H1 (cell line): ENCODE data around the gene MAPK14. TPM values are rescaled to one million over a fixed set of nuclear protein-coding genes. Genes with fewer than 3 reads are reported as not detected.

ENCODE experiments used
- CTCF ChIA-PET: fragments of 300-600 bp; sonication (Branson Sonifier 250); formaldehyde crosslinking; loops from one replicate; lab custom pipeline; 2021; ENCODE audit not compliant: partially characterized antibody; lab: Charles Lee
- POLR2A ChIA-PET: fragments of 300-600 bp; sonication (Branson Sonifier 250); formaldehyde crosslinking; loops from one replicate; lab custom pipeline; 2021; ENCODE audit warnings: inconsistent platforms; ENCODE audit not compliant: partially characterized antibody; lab: Charles Lee
- DNase-seq, 2 experiments: peaks; one replicate each; pipeline versions ENCODE4 v3.0.0 to v3.0.0-alpha.2; 2010 to 2022; ENCODE audit warnings: low spot score in 2 of 2, low read depth in 1 of 2, mixed read lengths in 1 of 2
- FAIRE-seq: peaks from 2 replicates; lab custom pipeline; 2011; peaks lifted over from hg19 to GRCh38; lab: Jason Lieb, UNC
- H2AFZ ChIP-seq: 2 replicates; pipeline ENCODE4 v1.8.1; 2012; ENCODE audit warnings: low read length, inconsistent platforms
- H2AK5ac ChIP-seq: 2 replicates; pipeline ENCODE4 v1.6.1; 2013; ENCODE audit warnings: low read depth, low read length
- H2BK120ac ChIP-seq: replicated peaks from 2 replicates; pipeline ENCODE3; 2013; ENCODE audit warnings: low read depth, low read length, inconsistent platforms
- H2BK12ac ChIP-seq: 2 replicates; pipeline ENCODE4 v1.6.1; 2013; ENCODE audit warnings: low read depth, low read length
- H2BK15ac ChIP-seq: 2 replicates; pipeline ENCODE4 v1.6.1; 2013; ENCODE audit warnings: low read length
- H2BK20ac ChIP-seq: 2 replicates; pipeline ENCODE4 v1.6.1; 2013; ENCODE audit warnings: low read length
- H2BK5ac ChIP-seq: 2 replicates; pipeline ENCODE4 v1.6.1; 2013; ENCODE audit warnings: low read depth, low read length
- H3K14ac ChIP-seq: 2 replicates; pipeline ENCODE4 v1.6.1; 2013; ENCODE audit warnings: inconsistent platforms; ENCODE audit not compliant: insufficient read length
- H3K18ac ChIP-seq: 2 replicates; pipeline ENCODE4 v1.6.1; 2013; ENCODE audit warnings: low read length; ENCODE audit errors: extremely low read depth
- H3K23ac ChIP-seq: 2 replicates; pipeline ENCODE4 v1.6.1; 2013; ENCODE audit warnings: inconsistent platforms; ENCODE audit not compliant: insufficient read length
- H3K23me2 ChIP-seq: 2 replicates; pipeline ENCODE4 v1.6.1; 2013; ENCODE audit warnings: low read depth, low read length
- H3K27ac ChIP-seq: 2 replicates; pipeline ENCODE4 v1.6.1; 2011; ENCODE audit warnings: low read depth, low read length, inconsistent platforms
- H3K27me3 ChIP-seq, 4 experiments: replicated peaks in 1 of 4; 1 replicate in 1 of 4; 2 replicates in 3 of 4; pipeline versions ENCODE4 v1.6.1 to v1.8.1; 2011 to 2013; ENCODE audit warnings: low read length in 3 of 4, mild to moderate bottlenecking in 3 of 4, inconsistent platforms in 2 of 4, mixed read lengths in 2 of 4, moderate library complexity in 1 of 4; ENCODE audit not compliant: control insufficient read depth in 3 of 4, insufficient read depth in 3 of 4; ENCODE audit errors: extremely low read depth in 1 of 4
- H3K36me3 ChIP-seq, 4 experiments: 2 replicates each; pipeline versions ENCODE4 v1.6.1 to v1.8.1; 2011 to 2013; ENCODE audit warnings: mild to moderate bottlenecking in 4 of 4, low read length in 3 of 4, moderate library complexity in 2 of 4, control low read depth in 1 of 4, inconsistent platforms in 1 of 4; ENCODE audit not compliant: insufficient read depth in 4 of 4, control insufficient read depth in 2 of 4
- H3K4ac ChIP-seq: replicated peaks from 2 replicates; pipeline ENCODE3; 2013; ENCODE audit warnings: low read length, low read depth, mixed read lengths, inconsistent platforms; ENCODE audit not compliant: insufficient read length
- H3K4me1 ChIP-seq, 4 experiments: replicated peaks in 1 of 4; 1 replicate in 1 of 4; 2 replicates in 3 of 4; pipeline versions ENCODE4 v1.6.1 to v1.8.1; 2011 to 2013; ENCODE audit warnings: low read length in 3 of 4, inconsistent platforms in 2 of 4, mixed read lengths in 1 of 4; ENCODE audit not compliant: insufficient read depth in 4 of 4, control insufficient read depth in 3 of 4
- H3K4me2 ChIP-seq, 2 experiments: 2 replicates each; pipeline versions ENCODE4 v1.6.1 to v1.8.1; 2011 to 2013; ENCODE audit warnings: low read depth in 2 of 2, low read length in 2 of 2, control low read depth in 1 of 2, inconsistent platforms in 1 of 2, mild to moderate bottlenecking in 1 of 2; ENCODE audit not compliant: insufficient read depth in 1 of 2
- H3K4me3 ChIP-seq, 4 experiments: fragments of 200-600, 300-600 bp in 1 of 4; sonication (generic), shearing (Covaris generic), sonication (Bioruptor Twin) in 1 of 4; 2 replicates each; pipeline versions ENCODE4 v1.5.1 to v1.8.1; 2011 to 2016; ENCODE audit warnings: low read length in 4 of 4, low read depth in 3 of 4, control low read depth in 2 of 4, inconsistent platforms in 2 of 4, mild to moderate bottlenecking in 2 of 4, mixed read lengths in 1 of 4, moderate library complexity in 1 of 4; ENCODE audit not compliant: insufficient read depth in 2 of 4; ENCODE audit errors: extremely low read depth in 1 of 4
- H3K56ac ChIP-seq: replicated peaks from 2 replicates; pipeline ENCODE3; 2013; ENCODE audit warnings: low read depth, mild to moderate bottlenecking, mixed read lengths, low read length, inconsistent platforms; ENCODE audit not compliant: insufficient read length
- H3K79me1 ChIP-seq: 2 replicates; pipeline ENCODE4 v1.6.1; 2013; ENCODE audit warnings: low read depth, low read length, control low read depth
- H3K79me2 ChIP-seq, 2 experiments: 2 replicates each; pipeline versions ENCODE4 v1.6.1 to v1.8.1; 2012 to 2013; ENCODE audit warnings: low read length in 2 of 2, mild to moderate bottlenecking in 2 of 2, inconsistent platforms in 1 of 2; ENCODE audit not compliant: insufficient read depth in 2 of 2, control insufficient read depth in 1 of 2
- H3K9ac ChIP-seq, 4 experiments: replicated peaks in 1 of 4; 1 replicate in 1 of 4; 2 replicates in 3 of 4; pipeline versions ENCODE4 v1.6.1 to v1.8.1; 2011 to 2013; ENCODE audit warnings: low read depth in 3 of 4, low read length in 3 of 4, control low read depth in 2 of 4, mild to moderate bottlenecking in 2 of 4, moderate library complexity in 2 of 4, inconsistent platforms in 1 of 4; ENCODE audit errors: extremely low read depth in 1 of 4
- H3K9me3 ChIP-seq, 2 experiments: 2 replicates each; pipeline versions ENCODE4 v1.6.1 to v1.8.1; 2012 to 2013; ENCODE audit warnings: mild to moderate bottlenecking in 2 of 2, moderate library complexity in 2 of 2, control low read depth in 1 of 2, inconsistent platforms in 1 of 2, low read depth in 1 of 2, low read length in 1 of 2, mixed read lengths in 1 of 2; ENCODE audit not compliant: insufficient read depth in 2 of 2
- H4K20me1 ChIP-seq, 2 experiments: replicated peaks in 1 of 2; 2 replicates each; pipeline versions ENCODE3 to v1.8.1; 2011 to 2013; ENCODE audit warnings: inconsistent platforms in 2 of 2, low read length in 2 of 2, mild to moderate bottlenecking in 1 of 2; ENCODE audit not compliant: insufficient read depth in 2 of 2, control insufficient read depth in 1 of 2
- H4K5ac ChIP-seq: 2 replicates; pipeline ENCODE4 v1.6.1; 2013; ENCODE audit warnings: low read length, low read depth, mixed read lengths, inconsistent platforms; ENCODE audit not compliant: insufficient read length
- H4K8ac ChIP-seq: 2 replicates; pipeline ENCODE4 v1.8.0; 2013; ENCODE audit warnings: mild to moderate bottlenecking, moderate library complexity, low read length, inconsistent platforms; ENCODE audit not compliant: insufficient read depth; ENCODE audit errors: extremely low read depth
- H4K91ac ChIP-seq: replicated peaks from 2 replicates; pipeline ENCODE3; 2013; ENCODE audit warnings: low read length, mixed read lengths, inconsistent platforms; ENCODE audit not compliant: insufficient read length
- BCL11A ChIP-seq, 2 experiments: IDR thresholded peaks; one replicate each; pipeline ENCODE4 v1.6.1; 2011; ENCODE audit warnings: low read depth in 2 of 2, low read length in 2 of 2, mild to moderate bottlenecking in 2 of 2
- KDM4A ChIP-seq: IDR thresholded peaks from one replicate; pipeline ENCODE4 v1.7.1; 2012; ENCODE audit warnings: low read depth, mild to moderate bottlenecking, moderate library complexity, low read length, inconsistent platforms; ENCODE audit not compliant: severe bottlenecking
- NRF1 ChIP-seq: IDR thresholded peaks from 2 replicates; pipeline ENCODE4 v1.6.1; 2011; ENCODE audit warnings: mild to moderate bottlenecking, low read depth, low read length, improper control_type of control experiment
- RNF2 ChIP-seq: fragments of 200-900, 300-1000 bp; sonication (generic); IDR thresholded peaks from 2 replicates; pipeline ENCODE4 v1.7.1; 2016; ENCODE audit warnings: borderline replicate concordance, low read depth, mild to moderate bottlenecking, antibody characterized with exemption, low read length; ENCODE audit not compliant: poor library complexity, severe bottlenecking; ENCODE audit errors: missing control alignments
- SAP30 ChIP-seq: fragments of 300-600 bp; sonication (generic); IDR thresholded peaks from 2 replicates; pipeline ENCODE4 v1.7.1; 2012; ENCODE audit warnings: low read length, moderate library complexity, mild to moderate bottlenecking, inconsistent platforms; ENCODE audit not compliant: insufficient read depth, insufficient replicate concordance
- SIN3A ChIP-seq, 2 experiments: IDR thresholded peaks in 1 of 2; conservative IDR thresholded peaks in 1 of 2; 2 replicates each; pipeline ENCODE4 v1.6.1; 2011 to 2012; ENCODE audit warnings: low read length in 2 of 2, improper control_type of control experiment in 1 of 2, low read depth in 1 of 2, mild to moderate bottlenecking in 1 of 2
- SP4 ChIP-seq: IDR thresholded peaks from 2 replicates; pipeline ENCODE4 v1.6.1; 2012; ENCODE audit warnings: low read length, inconsistent platforms
- USF2 ChIP-seq: IDR thresholded peaks from 2 replicates; pipeline ENCODE4 v1.6.1; 2011; ENCODE audit warnings: low read length, improper control_type of control experiment
- WGBS, 2 experiments: shearing (Covaris generic) in 1 of 2; methylation state at CpG; one replicate each; pipeline versions ENCODE4 v1.1.6 to v1.1.7; 2013 to 2015; ENCODE audit warnings: low lambda C conversion rate in 2 of 2, mixed read lengths in 2 of 2, inconsistent platforms in 1 of 2, low coverage in 1 of 2, missing lambda C conversion rate in 1 of 2; ENCODE audit not compliant: insufficient replicate concordance in 2 of 2, insufficient coverage in 1 of 2, insufficient read length in 1 of 2; ENCODE audit errors: extremely low coverage in 1 of 2, missing lambda C conversion rate in 1 of 2; 5-methylcytosine and 5-hydroxymethylcytosine counted together
- polyA plus RNA-seq, 7 experiments: library from polyadenylated mRNA; depleted of rRNA in 3 of 7; stranded (reverse) in 5 of 7; unstranded in 2 of 7; fragments of >200 nt in 5 of 7; fragments of 200-250 nt in 2 of 7; gene quantifications; 1 replicate in 5 of 7; 2 replicates in 1 of 7; 4 replicates in 1 of 7; pipeline versions ENCODE4 v1.2.1 to v1.2.3, GENCODE V29; 2011 to 2013; ENCODE audit warnings: missing spikeins in 2 of 7, mixed read lengths in 2 of 7
- total RNA-seq: library from RNA; stranded (reverse); fragmentation: NEBNext Ultra II Directional; extraction: Animal tissue kit (Norgen Biotek cat#: 25700); gene quantifications from 2 replicates; pipeline ENCODE4 v1.2.1, GENCODE V29; 2021
- TF ChIP-seq, protein P1 (sequence below), 3 experiments: IDR thresholded peaks; 1 replicate in 2 of 3; 2 replicates in 1 of 3; pipeline versions ENCODE4 v1.5.1 to v1.6.1; 2011; ENCODE audit warnings: low read length in 3 of 3, mild to moderate bottlenecking in 3 of 3, inconsistent platforms in 2 of 3, low read depth in 1 of 3, moderate library complexity in 1 of 3; ENCODE audit not compliant: insufficient read depth in 1 of 3; ENCODE audit errors: control extremely low read depth in 1 of 3

Gene MAPK14
- total and polyA plus RNA-seq, 2 of the 8 experiments (the other 6 are each of a cell fraction or from before 2014, with no cell fraction given), result 18.1 to 39.3 TPM

- Histone ChIP-seq H4K8ac (no peak overlapping the region), H3K79me1 (no peaks in the 10 kb centered on the region; the same call in 1 of the 2 replicates), H2BK5ac (no peak overlapping the region), H2AFZ (no peak overlapping the region), H4K5ac (no peak overlapping the region), H3K56ac (no peak overlapping the region), H3K27ac (no peak overlapping the region), H2BK15ac (no peak overlapping the region), H3K4me2 (no peak overlapping the region), H3K23ac (no peak overlapping the region), H3K36me3 (peaks cover 0 to 4% (median 1%) of the 10 kb centered on the region in 4 experiments; a peak in 3 of 8 replicates), H3K4me1 (peaks cover 0 to 4% (median 0%) of the 10 kb centered on the region in 4 experiments; a peak in 1 of 7 replicates), H3K9ac (no peak overlapping the region), H2BK12ac (no peak overlapping the region), H3K27me3 (no peaks in the 10 kb centered on the region), H3K79me2 (no peaks in the 10 kb centered on the region), H3K14ac (no peak overlapping the region), H2AK5ac (no peak overlapping the region), H4K91ac (no peak overlapping the region), H4K20me1 (no peaks in the 10 kb centered on the region), H3K4ac (no peak overlapping the region), H2BK20ac (no peak overlapping the region), H2BK120ac (no peak overlapping the region), H3K18ac (no peak overlapping the region), H3K23me2 (no peaks in the 10 kb centered on the region), H3K9me3 (no peaks in the 10 kb centered on the region), H3K4me3 (no peak overlapping the region)
- FAIRE-seq, result no peak
- CTCF ChIA-PET, result interaction anchor here (0.7 to 4.2 kb wide), 37 partner anchors 10 to 335 kb away, joined by 3 to 57 read pairs (median 4); partner anchors contain the start of gene MAPK14
- WGBS, 2 experiments, result 90% methylated on average over 2 of the region's 2 CpGs; no CpG with 5 or more reads in 1 of the 2 experiments
- POLR2A ChIA-PET, result interaction anchor here (1.1 to 2.2 kb wide), 3 partner anchors 11 to 103 kb away, joined by 3 to 13 read pairs (median 3); partner anchors contain the start of gene MAPK14
- no peak for DNase-seq
- TF ChIP-seq SIN3A (conservative IDR thresholded peaks at IDR 0.05 in 1 of 2, IDR thresholded peaks at IDR 0.05 in 1 of 2; ENCODE audit: low read depth in 1 of 2, low read length in 2 of 2), result no peak
- TF ChIP-seq BCL11A (IDR thresholded peaks at IDR 0.05; ENCODE audit: low read depth in 2 of 2, low read length in 2 of 2), result no peak
- no peak for TF ChIP-seq SP4
- TF ChIP-seq RNF2, result no peak
- no peak for TF ChIP-seq USF2
- no peak for TF ChIP-seq KDM4A
- no peak for TF ChIP-seq SAP30
- TF ChIP-seq, protein P1, sequence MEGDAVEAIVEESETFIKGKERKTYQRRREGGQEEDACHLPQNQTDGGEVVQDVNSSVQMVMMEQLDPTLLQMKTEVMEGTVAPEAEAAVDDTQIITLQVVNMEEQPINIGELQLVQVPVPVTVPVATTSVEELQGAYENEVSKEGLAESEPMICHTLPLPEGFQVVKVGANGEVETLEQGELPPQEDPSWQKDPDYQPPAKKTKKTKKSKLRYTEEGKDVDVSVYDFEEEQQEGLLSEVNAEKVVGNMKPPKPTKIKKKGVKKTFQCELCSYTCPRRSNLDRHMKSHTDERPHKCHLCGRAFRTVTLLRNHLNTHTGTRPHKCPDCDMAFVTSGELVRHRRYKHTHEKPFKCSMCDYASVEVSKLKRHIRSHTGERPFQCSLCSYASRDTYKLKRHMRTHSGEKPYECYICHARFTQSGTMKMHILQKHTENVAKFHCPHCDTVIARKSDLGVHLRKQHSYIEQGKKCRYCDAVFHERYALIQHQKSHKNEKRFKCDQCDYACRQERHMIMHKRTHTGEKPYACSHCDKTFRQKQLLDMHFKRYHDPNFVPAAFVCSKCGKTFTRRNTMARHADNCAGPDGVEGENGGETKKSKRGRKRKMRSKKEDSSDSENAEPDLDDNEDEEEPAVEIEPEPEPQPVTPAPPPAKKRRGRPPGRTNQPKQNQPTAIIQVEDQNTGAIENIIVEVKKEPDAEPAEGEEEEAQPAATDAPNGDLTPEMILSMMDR (IDR thresholded peaks at IDR 0.05; ENCODE audit: control extremely low read depth in 1 of 3, insufficient read depth in 1 of 3, low read depth in 1 of 3, low read length in 3 of 3), result no peak
- no peak for TF ChIP-seq NRF1
These were observed 66.6 kb downstream of the MAPK14 start for GRCh38 chr6:36094238-36094637.
